ENCODE results near the gene CHAMP1. TPM values are rescaled to one million over a fixed set of nuclear protein-coding genes. Genes with fewer than 3 reads are reported as not detected.

CHAMP1 gene
- total RNA-seq, 1 donor from 2014 or later: 25.4 TPM

DNA sequence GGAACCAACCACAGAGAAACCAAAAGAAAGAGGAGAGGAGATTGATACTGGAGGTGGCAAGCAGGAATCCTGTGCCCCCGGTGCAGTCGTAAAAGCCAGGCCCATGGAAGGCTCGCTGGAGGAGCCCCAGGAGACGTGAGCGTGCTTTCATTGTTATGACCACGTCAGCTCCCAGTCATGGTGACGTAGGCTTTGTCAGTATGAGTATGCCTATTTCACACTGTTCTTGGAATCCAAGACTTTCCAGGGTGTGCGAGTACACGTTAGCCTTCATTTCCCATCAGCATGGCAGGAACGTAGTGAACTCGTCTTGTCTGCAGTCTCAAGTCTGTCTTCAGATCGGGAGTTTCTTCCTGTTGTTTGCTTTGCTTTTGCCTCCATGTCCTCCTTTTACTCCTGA lies 15.4 kb upstream of the CHAMP1 start:
- no peak for DNase-seq (ENCODE audit: low spot score)
- H3K79me2 ChIP-seq (ENCODE audit: low read depth): peaks cover 6% of the 10 kb centered on the region
- no peak overlapping the region for H3K27ac ChIP-seq
- H4K20me1 ChIP-seq (ENCODE audit: low read depth): no peaks in the 10 kb centered on the region
- no peaks in the 10 kb centered on the region for H3K9me3 Mint-ChIP-seq
- H3K9ac ChIP-seq: no peak overlapping the region
- no peak overlapping the region for H3K4me3 ChIP-seq
- no peaks in the 10 kb centered on the region for H3K36me3 ChIP-seq
- no peak overlapping the region for H2AFZ ChIP-seq (replicated peaks)
- H3K9me3 ChIP-seq (ENCODE audit: low read depth): no peaks in the 10 kb centered on the region
- peaks cover 1% of the 10 kb centered on the region for H3K27me3 Mint-ChIP-seq (ENCODE audit: insufficient read depth, low read depth)
- TF ChIP-seq EZH2 (IDR thresholded peaks at IDR 0.05) (no peak), EZH2phosphoT487 (IDR thresholded peaks at IDR 0.05) (no peak)
- TF ChIP-seq, protein P1, sequence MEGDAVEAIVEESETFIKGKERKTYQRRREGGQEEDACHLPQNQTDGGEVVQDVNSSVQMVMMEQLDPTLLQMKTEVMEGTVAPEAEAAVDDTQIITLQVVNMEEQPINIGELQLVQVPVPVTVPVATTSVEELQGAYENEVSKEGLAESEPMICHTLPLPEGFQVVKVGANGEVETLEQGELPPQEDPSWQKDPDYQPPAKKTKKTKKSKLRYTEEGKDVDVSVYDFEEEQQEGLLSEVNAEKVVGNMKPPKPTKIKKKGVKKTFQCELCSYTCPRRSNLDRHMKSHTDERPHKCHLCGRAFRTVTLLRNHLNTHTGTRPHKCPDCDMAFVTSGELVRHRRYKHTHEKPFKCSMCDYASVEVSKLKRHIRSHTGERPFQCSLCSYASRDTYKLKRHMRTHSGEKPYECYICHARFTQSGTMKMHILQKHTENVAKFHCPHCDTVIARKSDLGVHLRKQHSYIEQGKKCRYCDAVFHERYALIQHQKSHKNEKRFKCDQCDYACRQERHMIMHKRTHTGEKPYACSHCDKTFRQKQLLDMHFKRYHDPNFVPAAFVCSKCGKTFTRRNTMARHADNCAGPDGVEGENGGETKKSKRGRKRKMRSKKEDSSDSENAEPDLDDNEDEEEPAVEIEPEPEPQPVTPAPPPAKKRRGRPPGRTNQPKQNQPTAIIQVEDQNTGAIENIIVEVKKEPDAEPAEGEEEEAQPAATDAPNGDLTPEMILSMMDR (IDR thresholded peaks at IDR 0.05): no peak
- peaks cover 25% of the 10 kb centered on the region for H3K36me3 Mint-ChIP-seq
- H3K4me1 Mint-ChIP-seq: peaks cover 2% of the 10 kb centered on the region
- H3K4me3 Mint-ChIP-seq: no peak overlapping the region
- no peaks in the 10 kb centered on the region for H3K4me1 ChIP-seq
- no peak overlapping the region for H3K27ac Mint-ChIP-seq
- no peaks in the 10 kb centered on the region for H3K27me3 ChIP-seq
- H3F3A ChIP-seq (ENCODE audit: low read depth): no peaks in the 10 kb centered on the region
- no peak overlapping the region for H3K4me2 ChIP-seq

DNA sequence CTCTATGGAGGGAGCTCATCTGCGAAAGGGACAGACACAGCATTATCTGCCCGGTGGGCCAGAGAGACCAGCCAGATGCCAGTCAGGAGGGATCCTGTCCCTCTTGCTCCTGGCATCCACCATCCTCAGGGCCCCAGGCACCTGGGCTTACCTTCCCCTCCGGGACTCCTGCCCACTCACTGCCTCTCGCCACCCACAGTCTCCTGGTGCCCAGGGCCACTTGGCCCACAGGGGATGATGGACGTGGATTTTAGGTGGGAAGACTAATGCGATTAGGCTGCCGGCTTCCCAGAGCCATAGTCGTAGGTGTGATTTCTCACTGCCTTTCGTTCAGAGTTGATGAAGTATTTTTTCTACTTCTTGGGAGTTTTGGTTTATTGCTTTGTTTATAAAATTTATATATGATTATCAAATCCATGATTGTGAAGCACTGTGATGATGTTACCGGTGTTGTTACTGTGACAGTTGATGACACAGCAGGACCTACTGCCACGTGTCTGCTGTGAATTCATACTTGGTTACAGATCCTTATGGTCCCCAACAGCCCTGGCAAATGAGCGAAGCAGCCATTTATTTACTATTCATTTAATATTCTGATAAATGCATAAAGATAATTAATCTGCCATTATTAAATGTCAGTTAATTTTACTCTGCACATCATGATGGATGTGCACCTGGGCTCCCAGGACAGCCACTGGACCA lies 14.5 kb upstream of the CHAMP1 start:
- no peaks in the 10 kb centered on the region for H4K20me1 ChIP-seq (ENCODE audit: low read depth)
- H3K4me2 ChIP-seq: no peak overlapping the region
- no peak overlapping the region for H3K27ac ChIP-seq
- no peaks in the 10 kb centered on the region for H3K9me3 ChIP-seq (ENCODE audit: low read depth)
- no peaks in the 10 kb centered on the region for H3K79me2 ChIP-seq (ENCODE audit: low read depth)
- no peaks in the 10 kb centered on the region for H3K27me3 ChIP-seq
- no peak overlapping the region for H3K4me3 ChIP-seq
- DNase-seq (ENCODE audit: low spot score): no peak
- no peak overlapping the region for H3K4me3 Mint-ChIP-seq
- TF ChIP-seq, protein P1 (IDR thresholded peaks at IDR 0.05): no peak
- TF ChIP-seq EZH2phosphoT487 (IDR thresholded peaks at IDR 0.05) (no peak), EZH2 (IDR thresholded peaks at IDR 0.05) (no peak)
- H3K9me3 Mint-ChIP-seq: no peaks in the 10 kb centered on the region
- H3K27ac Mint-ChIP-seq: peak overlapping the region; percentile 19
- no peak overlapping the region for H2AFZ ChIP-seq (replicated peaks)
- no peaks in the 10 kb centered on the region for H3F3A ChIP-seq (ENCODE audit: low read depth)
- peaks cover 27% of the 10 kb centered on the region for H3K36me3 Mint-ChIP-seq
- no peak overlapping the region for H3K9ac ChIP-seq
- no peaks in the 10 kb centered on the region for H3K36me3 ChIP-seq
- H3K27me3 Mint-ChIP-seq (ENCODE audit: insufficient read depth, low read depth): no peaks in the 10 kb centered on the region
- H3K4me1 ChIP-seq: no peaks in the 10 kb centered on the region
- H3K4me1 Mint-ChIP-seq: no peaks in the 10 kb centered on the region

DNA sequence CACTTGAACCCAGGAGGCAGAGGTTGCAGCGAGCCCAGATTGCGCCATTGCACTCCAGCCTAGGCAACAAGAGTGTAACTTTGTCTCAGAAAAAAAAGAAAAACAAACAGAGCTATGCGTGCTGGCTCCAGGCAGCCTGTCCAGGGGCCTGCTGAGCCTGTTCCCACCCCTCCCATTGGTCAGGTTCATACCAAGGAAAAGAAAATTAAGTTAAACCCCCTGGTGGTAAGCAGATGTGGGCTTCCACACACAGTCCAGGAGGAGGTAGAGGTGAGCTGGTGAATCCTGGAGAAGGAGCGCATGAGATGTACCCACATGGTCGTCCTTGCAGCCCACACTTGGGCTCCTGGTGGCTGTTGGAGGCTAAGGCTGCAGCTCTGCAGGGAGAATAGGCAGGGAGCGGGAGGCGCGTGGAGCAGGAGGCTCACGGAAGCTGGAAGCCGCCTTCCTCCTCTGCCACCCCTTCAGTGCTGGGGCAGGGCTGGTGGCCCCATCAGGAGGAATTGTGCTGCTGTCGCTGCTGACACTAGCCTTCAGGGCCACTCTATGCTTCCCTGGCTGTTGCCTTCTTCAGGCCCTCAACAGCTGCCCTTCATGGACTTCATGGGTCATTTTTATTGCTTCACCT lies 10.5 kb upstream of the CHAMP1 start:
- Mint-ChIP-seq H3K9me3 (no peaks in the 10 kb centered on the region), H3K4me1 (no peaks in the 10 kb centered on the region), H3K36me3 (peaks cover 26% of the 10 kb centered on the region), H3K27ac (no peak overlapping the region), H3K4me3 (no peak overlapping the region), H3K27me3 (ENCODE audit: insufficient read depth, low read depth) (no peaks in the 10 kb centered on the region)
- H3K36me3 ChIP-seq: peaks cover 4% of the 10 kb centered on the region
- H3K4me2 ChIP-seq: no peak overlapping the region
- no peaks in the 10 kb centered on the region for H3K4me1 ChIP-seq
- no peaks in the 10 kb centered on the region for H4K20me1 ChIP-seq (ENCODE audit: low read depth)
- H3K27me3 ChIP-seq: no peaks in the 10 kb centered on the region
- H2AFZ ChIP-seq (replicated peaks): no peak overlapping the region
- TF ChIP-seq EZH2phosphoT487 (IDR thresholded peaks at IDR 0.05): no peak
- no peak for TF ChIP-seq EZH2 (IDR thresholded peaks at IDR 0.05)
- TF ChIP-seq, protein P1 (IDR thresholded peaks at IDR 0.05): no peak
- DNase-seq (ENCODE audit: low spot score): no peak
- H3K79me2 ChIP-seq (ENCODE audit: low read depth): no peaks in the 10 kb centered on the region
- H3K9ac ChIP-seq: no peak overlapping the region
- H3K27ac ChIP-seq: no peak overlapping the region
- H3K9me3 ChIP-seq (ENCODE audit: low read depth): no peaks in the 10 kb centered on the region
- H3K4me3 ChIP-seq: no peak overlapping the region
- H3F3A ChIP-seq (ENCODE audit: low read depth): peaks cover 10% of the 10 kb centered on the region
